Vagina (tissue), 2 donors: ENCODE data around the gene CACNA1C.

Experiments
- POLR2A ChIP-seq, 2 donors: fragments of 450-650 bp; IDR thresholded peaks; one replicate each; pipeline ENCODE4 v1.6.1; 2017; ENCODE audit warnings: antibody characterized with exemption in 2 of 2, mild to moderate bottlenecking in 2 of 2, moderate library complexity in 2 of 2
- TF ChIP-seq, protein P1 (sequence below), 3 experiments: fragments of 450-650 bp in 2 of 3; fragments of 200-600 bp in 1 of 3; sonication (generic) in 1 of 3; IDR thresholded peaks; one replicate each; pipeline ENCODE4 v1.5.1; 2017 to 2019; ENCODE audit warnings: antibody characterized with exemption in 3 of 3, mild to moderate bottlenecking in 2 of 3, moderate library complexity in 2 of 3

DNA sequence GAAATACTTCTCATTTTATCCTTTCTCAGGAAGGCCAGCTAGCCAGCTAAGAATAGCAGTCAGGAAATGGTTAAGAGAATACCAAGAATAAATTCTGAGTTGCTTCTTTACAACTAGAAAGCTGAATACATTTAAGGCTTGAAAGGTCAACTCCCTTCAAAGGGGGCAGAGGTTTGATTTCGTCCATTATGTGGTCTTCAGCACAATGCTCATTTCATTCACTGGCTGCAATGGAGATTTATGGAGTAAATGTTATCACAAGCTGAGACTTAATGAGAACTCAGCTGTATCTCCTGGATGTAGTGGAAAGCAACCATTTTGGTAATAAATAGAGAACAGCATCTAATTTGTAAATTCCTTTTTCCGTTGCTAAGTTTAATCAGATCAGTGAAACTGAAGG lies 477.0 kb downstream of the CACNA1C start:
- TF ChIP-seq, protein P1, sequence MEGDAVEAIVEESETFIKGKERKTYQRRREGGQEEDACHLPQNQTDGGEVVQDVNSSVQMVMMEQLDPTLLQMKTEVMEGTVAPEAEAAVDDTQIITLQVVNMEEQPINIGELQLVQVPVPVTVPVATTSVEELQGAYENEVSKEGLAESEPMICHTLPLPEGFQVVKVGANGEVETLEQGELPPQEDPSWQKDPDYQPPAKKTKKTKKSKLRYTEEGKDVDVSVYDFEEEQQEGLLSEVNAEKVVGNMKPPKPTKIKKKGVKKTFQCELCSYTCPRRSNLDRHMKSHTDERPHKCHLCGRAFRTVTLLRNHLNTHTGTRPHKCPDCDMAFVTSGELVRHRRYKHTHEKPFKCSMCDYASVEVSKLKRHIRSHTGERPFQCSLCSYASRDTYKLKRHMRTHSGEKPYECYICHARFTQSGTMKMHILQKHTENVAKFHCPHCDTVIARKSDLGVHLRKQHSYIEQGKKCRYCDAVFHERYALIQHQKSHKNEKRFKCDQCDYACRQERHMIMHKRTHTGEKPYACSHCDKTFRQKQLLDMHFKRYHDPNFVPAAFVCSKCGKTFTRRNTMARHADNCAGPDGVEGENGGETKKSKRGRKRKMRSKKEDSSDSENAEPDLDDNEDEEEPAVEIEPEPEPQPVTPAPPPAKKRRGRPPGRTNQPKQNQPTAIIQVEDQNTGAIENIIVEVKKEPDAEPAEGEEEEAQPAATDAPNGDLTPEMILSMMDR (IDR thresholded peaks at IDR 0.05), result no peak
- TF ChIP-seq POLR2A (IDR thresholded peaks at IDR 0.05), result no peak
